Subcutaneous adipose tissue (tissue), 4 donors: ENCODE measurements around the gene OSBPL10. TPM values are rescaled to one million over a fixed set of nuclear protein-coding genes. Genes with fewer than 3 reads are reported as not detected.

Experiments used
- CTCF ChIP-seq: fragments of 450-650 bp; IDR thresholded peaks from one replicate; pipeline ENCODE4 v1.5.1; 2016; ENCODE audit warnings: low read depth, mild to moderate bottlenecking, control low read depth, antibody characterized with exemption, moderate library complexity
- total RNA-seq, 4 donors: library from RNA; depleted of rRNA; stranded (reverse); fragments of >200 nt; gene quantifications; one replicate each; pipeline ENCODE4 v1.1.0, GENCODE V29; 2016

The OSBPL10 gene
- total RNA-seq, 4 donors from 2014 or later = 7.3 to 72.7 (median 26.0) TPM

- TF ChIP-seq CTCF = no peak
These were observed 287.7 kb downstream of the OSBPL10 start for GRCh38 chr3:31693346-31693745.

- TF ChIP-seq CTCF = no peak
These were observed 288.3 kb downstream of the OSBPL10 start for GRCh38 chr3:31692751-31693150.

- TF ChIP-seq CTCF = no peak
These were observed 290.3 kb downstream of the OSBPL10 start for GRCh38 chr3:31690771-31691170.

GRCh38 chr3:31688984-31689383 lies 292.1 kb downstream of the OSBPL10 start:
- TF ChIP-seq CTCF = no peak

- TF ChIP-seq CTCF = no peak
These were observed 293.9 kb downstream of the OSBPL10 start for GRCh38 chr3:31687020-31687802.

GRCh38 chr3:31680072-31680870 lies 300.8 kb downstream of the OSBPL10 start:
- no peak for TF ChIP-seq CTCF

- no peak for TF ChIP-seq CTCF
These were observed 304.5 kb downstream of the OSBPL10 start for GRCh38 chr3:31676556-31676955.
